ENCODE data around the gene TPPP3. TPM values are rescaled to one million over a fixed set of nuclear protein-coding genes. Genes with fewer than 3 reads are reported as not detected.

TPPP3 gene
- total and polyA plus RNA-seq, 2 donors (not counting 1 experiment from before 2014, with no cell fraction given): 0.31 TPM; not detected in 1

GRCh38 chr16:67407788-67408452, 14.6 kb upstream of the TPPP3 start:
- H3K27me3 Mint-ChIP-seq: no peaks in the 10 kb centered on the region

GRCh38 chr16:67407176-67407787, 14.0 kb upstream of the TPPP3 start:
- DNase-seq: no peak
- ChIA-PET CTCF (interaction anchor here (1.1 to 1.2 kb wide), 2 partner anchors 9 to 13 kb away, joined by 3 read pairs; no protein-coding TSS in a partner anchor), POLR2A (no interaction called here)
- Histone ChIP-seq H3K9ac (ENCODE audit: low read length) (no peak overlapping the region), H2AFZ (ENCODE audit: insufficient read depth, low read depth, low read length, poor library complexity, severe bottlenecking) (no peak overlapping the region), H3K27ac (ENCODE audit: low read length in 2 of 2) (no peak overlapping the region), H3K27me3 (replicated peaks in 1 of 4; ENCODE audit: control extremely low read depth in 1 of 4, control insufficient read depth in 3 of 4, insufficient read depth in 4 of 4, low read length in 3 of 4) (no peaks in the 10 kb centered on the region), H3K4me2 (replicated peaks; ENCODE audit: low read depth, low read length, poor library complexity, severe bottlenecking) (no peak overlapping the region), H3K9me3 (ENCODE audit: control extremely low read depth in 1 of 3, control insufficient read depth in 2 of 3, insufficient read depth in 1 of 3, low read length in 2 of 3) (no peaks in the 10 kb centered on the region), H4K20me1 (ENCODE audit: control insufficient read depth, insufficient read depth, low read length, poor library complexity, severe bottlenecking) (no peaks in the 10 kb centered on the region), H3K79me2 (ENCODE audit: control insufficient read depth, insufficient read depth, low read length) (no peaks in the 10 kb centered on the region), H3K4me1 (ENCODE audit: control insufficient read depth in 2 of 2, insufficient read depth in 2 of 2, low read length in 2 of 2) (no peaks in the 10 kb centered on the region), H3K36me3 (replicated peaks in 1 of 2; ENCODE audit: control extremely low read depth in 1 of 2, control insufficient read depth in 1 of 2, extremely low read depth in 1 of 2, insufficient read depth in 2 of 2, low read length in 1 of 2) (no peaks in the 10 kb centered on the region), H3K4me3 (ENCODE audit: control extremely low read depth in 1 of 5, extremely low read depth in 1 of 5, insufficient read depth in 1 of 5, low read depth in 2 of 5, low read length in 4 of 5) (no peak overlapping the region)
- no peak for ATAC-seq (ENCODE audit: low read depth)
- WGBS (ENCODE audit: insufficient coverage): 100% methylated on average over 4 of the region's 7 CpGs
- no peaks in the 10 kb centered on the region for H3K9me3 Mint-ChIP-seq (ENCODE audit: insufficient read depth)
- intact Hi-C loops (cut with micrococcal nuclease): no loop called here
- no peak for TF ChIP-seq EZH2 (IDR thresholded peaks at IDR 0.05; ENCODE audit: borderline replicate concordance, insufficient read depth, low read depth, low read length, poor library complexity, severe bottlenecking)
- TF ChIP-seq, protein P1, sequence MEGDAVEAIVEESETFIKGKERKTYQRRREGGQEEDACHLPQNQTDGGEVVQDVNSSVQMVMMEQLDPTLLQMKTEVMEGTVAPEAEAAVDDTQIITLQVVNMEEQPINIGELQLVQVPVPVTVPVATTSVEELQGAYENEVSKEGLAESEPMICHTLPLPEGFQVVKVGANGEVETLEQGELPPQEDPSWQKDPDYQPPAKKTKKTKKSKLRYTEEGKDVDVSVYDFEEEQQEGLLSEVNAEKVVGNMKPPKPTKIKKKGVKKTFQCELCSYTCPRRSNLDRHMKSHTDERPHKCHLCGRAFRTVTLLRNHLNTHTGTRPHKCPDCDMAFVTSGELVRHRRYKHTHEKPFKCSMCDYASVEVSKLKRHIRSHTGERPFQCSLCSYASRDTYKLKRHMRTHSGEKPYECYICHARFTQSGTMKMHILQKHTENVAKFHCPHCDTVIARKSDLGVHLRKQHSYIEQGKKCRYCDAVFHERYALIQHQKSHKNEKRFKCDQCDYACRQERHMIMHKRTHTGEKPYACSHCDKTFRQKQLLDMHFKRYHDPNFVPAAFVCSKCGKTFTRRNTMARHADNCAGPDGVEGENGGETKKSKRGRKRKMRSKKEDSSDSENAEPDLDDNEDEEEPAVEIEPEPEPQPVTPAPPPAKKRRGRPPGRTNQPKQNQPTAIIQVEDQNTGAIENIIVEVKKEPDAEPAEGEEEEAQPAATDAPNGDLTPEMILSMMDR (IDR thresholded peaks at IDR 0.05): no peak
- no peak overlapping the region for H3K27ac Mint-ChIP-seq
- no peaks in the 10 kb centered on the region for H3K4me1 Mint-ChIP-seq
- peaks cover 1% of the 10 kb centered on the region for H3K27me3 Mint-ChIP-seq
- no peak overlapping the region for H3K4me3 Mint-ChIP-seq

More at GRCh38 chr16:67407788-67408452, 14.6 kb upstream of the TPPP3 start:
- Mint-ChIP-seq H3K27ac (no peak overlapping the region), H3K4me3 (no peak overlapping the region), H3K4me1 (no peaks in the 10 kb centered on the region), H3K9me3 (ENCODE audit: insufficient read depth) (no peaks in the 10 kb centered on the region)
- Histone ChIP-seq H4K20me1 (ENCODE audit: control insufficient read depth, insufficient read depth, low read length, poor library complexity, severe bottlenecking) (no peaks in the 10 kb centered on the region), H3K79me2 (ENCODE audit: control insufficient read depth, insufficient read depth, low read length) (no peaks in the 10 kb centered on the region), H3K4me1 (ENCODE audit: control insufficient read depth in 2 of 2, insufficient read depth in 2 of 2, low read length in 2 of 2) (no peaks in the 10 kb centered on the region), H3K9me3 (ENCODE audit: control extremely low read depth in 1 of 3, control insufficient read depth in 2 of 3, insufficient read depth in 1 of 3, low read length in 2 of 3) (no peaks in the 10 kb centered on the region), H3K9ac (ENCODE audit: low read length) (no peak overlapping the region), H3K27me3 (replicated peaks in 1 of 4; ENCODE audit: control extremely low read depth in 1 of 4, control insufficient read depth in 3 of 4, insufficient read depth in 4 of 4, low read length in 3 of 4) (no peaks in the 10 kb centered on the region), H3K27ac (ENCODE audit: low read length in 2 of 2) (no peak overlapping the region), H3K4me2 (replicated peaks; ENCODE audit: low read depth, low read length, poor library complexity, severe bottlenecking) (no peak overlapping the region), H3K4me3 (ENCODE audit: control extremely low read depth in 1 of 5, extremely low read depth in 1 of 5, insufficient read depth in 1 of 5, low read depth in 2 of 5, low read length in 4 of 5) (no peak overlapping the region), H3K36me3 (replicated peaks in 1 of 2; ENCODE audit: control extremely low read depth in 1 of 2, control insufficient read depth in 1 of 2, extremely low read depth in 1 of 2, insufficient read depth in 2 of 2, low read length in 1 of 2) (no peaks in the 10 kb centered on the region), H2AFZ (ENCODE audit: insufficient read depth, low read depth, low read length, poor library complexity, severe bottlenecking) (no peak overlapping the region)
- intact Hi-C loops (cut with micrococcal nuclease): no loop called here
- POLR2A ChIA-PET: no interaction called here
- CTCF ChIA-PET: interaction anchor here (1.0 to 1.2 kb wide), 3 partner anchors 8 to 12 kb away, joined by 3 to 7 read pairs (median 3); no protein-coding TSS in a partner anchor
- TF ChIP-seq, protein P1 (IDR thresholded peaks at IDR 0.05): no peak
- no peak for TF ChIP-seq EZH2 (IDR thresholded peaks at IDR 0.05; ENCODE audit: borderline replicate concordance, insufficient read depth, low read depth, low read length, poor library complexity, severe bottlenecking)
- DNase-seq: no peak
- WGBS (ENCODE audit: insufficient coverage): 94% methylated on average over 5 of the region's 6 CpGs
- ATAC-seq (ENCODE audit: low read depth): no peak

Data from B cell (primary cell).